ENCODE results near the gene PPP2R2B.

DNA sequence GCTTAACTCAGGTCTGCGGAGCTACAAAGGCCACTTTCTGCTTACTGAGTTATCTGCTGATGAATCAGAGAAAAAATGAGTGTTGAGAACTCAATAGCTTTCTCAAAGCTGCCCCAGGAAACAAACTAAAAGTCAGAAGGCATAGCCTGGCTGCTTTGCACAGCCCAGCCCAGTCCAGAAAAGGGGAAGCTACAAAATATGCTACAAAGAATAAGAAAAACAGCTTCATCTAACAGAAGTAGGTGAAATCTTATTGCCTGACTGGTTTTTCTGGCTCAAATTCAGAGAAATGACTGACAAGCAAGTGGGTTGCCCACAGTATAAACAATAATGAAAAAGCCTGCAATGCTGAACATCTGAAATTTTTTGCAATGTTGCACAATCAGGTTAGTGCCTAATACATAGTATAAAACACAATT is 156.2 kb downstream of the PPP2R2B start:
- TF ChIP-seq, protein P1, sequence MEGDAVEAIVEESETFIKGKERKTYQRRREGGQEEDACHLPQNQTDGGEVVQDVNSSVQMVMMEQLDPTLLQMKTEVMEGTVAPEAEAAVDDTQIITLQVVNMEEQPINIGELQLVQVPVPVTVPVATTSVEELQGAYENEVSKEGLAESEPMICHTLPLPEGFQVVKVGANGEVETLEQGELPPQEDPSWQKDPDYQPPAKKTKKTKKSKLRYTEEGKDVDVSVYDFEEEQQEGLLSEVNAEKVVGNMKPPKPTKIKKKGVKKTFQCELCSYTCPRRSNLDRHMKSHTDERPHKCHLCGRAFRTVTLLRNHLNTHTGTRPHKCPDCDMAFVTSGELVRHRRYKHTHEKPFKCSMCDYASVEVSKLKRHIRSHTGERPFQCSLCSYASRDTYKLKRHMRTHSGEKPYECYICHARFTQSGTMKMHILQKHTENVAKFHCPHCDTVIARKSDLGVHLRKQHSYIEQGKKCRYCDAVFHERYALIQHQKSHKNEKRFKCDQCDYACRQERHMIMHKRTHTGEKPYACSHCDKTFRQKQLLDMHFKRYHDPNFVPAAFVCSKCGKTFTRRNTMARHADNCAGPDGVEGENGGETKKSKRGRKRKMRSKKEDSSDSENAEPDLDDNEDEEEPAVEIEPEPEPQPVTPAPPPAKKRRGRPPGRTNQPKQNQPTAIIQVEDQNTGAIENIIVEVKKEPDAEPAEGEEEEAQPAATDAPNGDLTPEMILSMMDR (IDR thresholded peaks at IDR 0.05), result no peak
- TF ChIP-seq POLR2A (IDR thresholded peaks at IDR 0.05), result no peak

All from testis (tissue), 2 donors.